Hypothalamus (tissue), 51 donors: ENCODE data around the gene DCP2.
A peak's percentile ranks its signal among the peaks of the same experiment; 100 is the strongest.

Source experiments
- DNase-seq, 51 donors: peaks; one replicate each; lab custom pipeline; 2025; lab: John Stamatoyannopoulos, UW

The DCP2 gene

GRCh38 chr5:113062869-113063508 lies 86.4 kb downstream of the DCP2 start:
- no peak for DNase-seq

GRCh38 chr5:113063927-113064326 lies 87.3 kb downstream of the DCP2 start:
- DNase-seq, result peak in 4 of 51 donors; percentile 7 to 11 (median 10)

GRCh38 chr5:113064806-113065205 lies 88.2 kb downstream of the DCP2 start:
- DNase-seq, result no peak

GRCh38 chr5:113065626-113066025 lies 89.0 kb downstream of the DCP2 start:
- no peak for DNase-seq

GRCh38 chr5:113067635-113068344 lies 91.2 kb downstream of the DCP2 start:
- peak in 12 of 51 donors; percentile 13 to 51 (median 24) for DNase-seq

GRCh38 chr5:113068559-113068958 lies 92.0 kb downstream of the DCP2 start:
- DNase-seq, result no peak
